Neural progenitor cell (in vitro differentiated cells): ENCODE results near the gene DCAF8.

Experiments used
- CTCF ChIP-seq: fragments of 200-600 bp; sonication (generic); IDR thresholded peaks from 2 replicates; pipeline ENCODE4 v1.5.1; 2017; ENCODE audit warnings: antibody characterized with exemption, mild to moderate bottlenecking
- EZH2 ChIP-seq: fragments of 200-600 bp; sonication (generic); IDR thresholded peaks from 2 replicates; pipeline ENCODE4 v1.6.1; 2017; ENCODE audit warnings: antibody characterized with exemption, mild to moderate bottlenecking, moderate library complexity
- EZH2phosphoT487 ChIP-seq: fragments of 200-600 bp; sonication (generic); IDR thresholded peaks from 2 replicates; pipeline ENCODE4 v1.6.1; 2017; ENCODE audit warnings: antibody characterized with exemption

GRCh38 chr1:160177231-160177630 is 85.1 kb downstream of the DCAF8 start:
- TF ChIP-seq CTCF (no peak), EZH2 (no peak), EZH2phosphoT487 (no peak)
